ENCODE measurements around the gene USP49.

Gene USP49

GRCh38 chr6:41937861-41938574, 42.8 kb upstream of the USP49 start:
- Histone ChIP-seq H3K9ac (ENCODE audit: low read depth, low read length) (no peak overlapping the region), H3K27ac (ENCODE audit: low read depth, low read length) (no peak overlapping the region), H3K27me3 (ENCODE audit: control insufficient read depth, insufficient read depth, low read length) (peaks cover 7% of the 10 kb centered on the region; the same call in 1 of the 2 replicates), H3K4me1 (ENCODE audit: control insufficient read depth, insufficient read depth, low read length) (peaks cover 26% of the 10 kb centered on the region), H3K9me3 (ENCODE audit: control insufficient read depth, insufficient read depth, low read length) (no peaks in the 10 kb centered on the region), H3K36me3 (ENCODE audit: control insufficient read depth, insufficient read depth, low read length) (peaks cover 37% of the 10 kb centered on the region), H3K4me3 (ENCODE audit: low read depth, low read length) (no peak overlapping the region)

- Histone ChIP-seq H3K27me3 (ENCODE audit: control insufficient read depth, insufficient read depth, low read length) (peaks cover 7% of the 10 kb centered on the region; the same call in 1 of the 2 replicates), H3K36me3 (ENCODE audit: control insufficient read depth, insufficient read depth, low read length) (peaks cover 42% of the 10 kb centered on the region), H3K9me3 (ENCODE audit: control insufficient read depth, insufficient read depth, low read length) (no peaks in the 10 kb centered on the region), H3K27ac (ENCODE audit: low read depth, low read length) (no peak overlapping the region), H3K9ac (ENCODE audit: low read depth, low read length) (no peak overlapping the region), H3K4me3 (ENCODE audit: low read depth, low read length) (no peak overlapping the region), H3K4me1 (ENCODE audit: control insufficient read depth, insufficient read depth, low read length) (peaks cover 25% of the 10 kb centered on the region)
These were observed 42.3 kb upstream of the USP49 start for GRCh38 chr6:41937472-41937860.

GRCh38 chr6:41936073-41936837, 41.1 kb upstream of the USP49 start:
- peaks cover 55% of the 10 kb centered on the region for H3K36me3 ChIP-seq (ENCODE audit: control insufficient read depth, insufficient read depth, low read length)
- no peak overlapping the region for H3K4me3 ChIP-seq (ENCODE audit: low read depth, low read length)
- peaks cover 19% of the 10 kb centered on the region for H3K4me1 ChIP-seq (ENCODE audit: control insufficient read depth, insufficient read depth, low read length)
- H3K9ac ChIP-seq (ENCODE audit: low read depth, low read length) = no peak overlapping the region
- H3K9me3 ChIP-seq (ENCODE audit: control insufficient read depth, insufficient read depth, low read length) = no peaks in the 10 kb centered on the region
- H3K27me3 ChIP-seq (ENCODE audit: control insufficient read depth, insufficient read depth, low read length) = peaks cover 7% of the 10 kb centered on the region; the same call in 1 of the 2 replicates
- H3K27ac ChIP-seq (ENCODE audit: low read depth, low read length) = peak overlapping the region; percentile 68

DNA sequence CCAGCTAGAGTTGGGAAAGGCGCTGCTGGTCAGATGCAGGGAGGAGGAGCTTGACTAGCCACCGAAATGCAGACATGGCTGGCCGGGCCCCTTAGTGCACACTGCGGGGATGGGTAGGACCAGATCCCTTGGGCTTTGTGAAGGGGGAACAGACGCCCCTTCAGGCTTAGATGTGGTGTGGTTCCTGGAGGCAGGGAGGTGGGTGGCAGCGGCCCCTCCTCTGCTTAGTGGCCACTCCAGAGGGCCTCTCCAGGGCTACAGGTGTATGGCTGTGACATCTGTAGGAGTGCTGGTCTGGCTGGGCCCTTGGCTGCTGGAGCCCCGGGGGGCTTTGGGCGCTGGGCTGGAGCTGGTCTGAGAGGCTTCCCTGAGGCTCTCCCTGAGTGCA, 40.5 kb upstream of the USP49 start:
- H3K9ac ChIP-seq (ENCODE audit: low read depth, low read length) = no peak overlapping the region
- peaks cover 60% of the 10 kb centered on the region for H3K36me3 ChIP-seq (ENCODE audit: control insufficient read depth, insufficient read depth, low read length)
- no peaks in the 10 kb centered on the region for H3K9me3 ChIP-seq (ENCODE audit: control insufficient read depth, insufficient read depth, low read length)
- H3K27ac ChIP-seq (ENCODE audit: low read depth, low read length) = peak overlapping the region; percentile 68
- no peak overlapping the region for H3K4me3 ChIP-seq (ENCODE audit: low read depth, low read length)
- H3K4me1 ChIP-seq (ENCODE audit: control insufficient read depth, insufficient read depth, low read length) = peaks cover 19% of the 10 kb centered on the region
- peaks cover 2% of the 10 kb centered on the region; the same call in 1 of the 2 replicates for H3K27me3 ChIP-seq (ENCODE audit: control insufficient read depth, insufficient read depth, low read length)

DNA sequence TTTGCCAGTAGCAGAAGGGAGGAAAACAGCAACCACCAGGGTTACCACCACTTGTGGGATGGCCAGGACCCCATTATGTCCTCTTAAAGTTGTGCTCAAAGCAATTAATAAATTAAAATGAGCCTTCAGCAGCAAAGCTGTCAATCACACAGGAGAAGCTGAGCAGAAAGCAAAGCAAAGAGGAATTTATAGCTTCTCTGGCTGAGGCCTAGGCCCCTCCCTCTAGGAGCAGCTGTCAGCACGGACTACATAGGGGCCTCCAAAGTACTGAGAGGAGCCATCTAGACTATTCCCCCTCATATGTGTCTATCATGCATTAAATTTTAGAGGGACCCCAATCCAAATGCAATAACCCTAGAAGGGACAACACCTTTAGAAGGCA, 40.0 kb upstream of the USP49 start:
- Histone ChIP-seq H3K36me3 (ENCODE audit: control insufficient read depth, insufficient read depth, low read length) (peaks cover 65% of the 10 kb centered on the region), H3K27ac (ENCODE audit: low read depth, low read length) (peak overlapping the region; percentile 68), H3K9me3 (ENCODE audit: control insufficient read depth, insufficient read depth, low read length) (no peaks in the 10 kb centered on the region), H3K9ac (ENCODE audit: low read depth, low read length) (no peak overlapping the region), H3K4me1 (ENCODE audit: control insufficient read depth, insufficient read depth, low read length) (peaks cover 18% of the 10 kb centered on the region), H3K27me3 (ENCODE audit: control insufficient read depth, insufficient read depth, low read length) (no peaks in the 10 kb centered on the region), H3K4me3 (ENCODE audit: low read depth, low read length) (no peak overlapping the region)

DNA sequence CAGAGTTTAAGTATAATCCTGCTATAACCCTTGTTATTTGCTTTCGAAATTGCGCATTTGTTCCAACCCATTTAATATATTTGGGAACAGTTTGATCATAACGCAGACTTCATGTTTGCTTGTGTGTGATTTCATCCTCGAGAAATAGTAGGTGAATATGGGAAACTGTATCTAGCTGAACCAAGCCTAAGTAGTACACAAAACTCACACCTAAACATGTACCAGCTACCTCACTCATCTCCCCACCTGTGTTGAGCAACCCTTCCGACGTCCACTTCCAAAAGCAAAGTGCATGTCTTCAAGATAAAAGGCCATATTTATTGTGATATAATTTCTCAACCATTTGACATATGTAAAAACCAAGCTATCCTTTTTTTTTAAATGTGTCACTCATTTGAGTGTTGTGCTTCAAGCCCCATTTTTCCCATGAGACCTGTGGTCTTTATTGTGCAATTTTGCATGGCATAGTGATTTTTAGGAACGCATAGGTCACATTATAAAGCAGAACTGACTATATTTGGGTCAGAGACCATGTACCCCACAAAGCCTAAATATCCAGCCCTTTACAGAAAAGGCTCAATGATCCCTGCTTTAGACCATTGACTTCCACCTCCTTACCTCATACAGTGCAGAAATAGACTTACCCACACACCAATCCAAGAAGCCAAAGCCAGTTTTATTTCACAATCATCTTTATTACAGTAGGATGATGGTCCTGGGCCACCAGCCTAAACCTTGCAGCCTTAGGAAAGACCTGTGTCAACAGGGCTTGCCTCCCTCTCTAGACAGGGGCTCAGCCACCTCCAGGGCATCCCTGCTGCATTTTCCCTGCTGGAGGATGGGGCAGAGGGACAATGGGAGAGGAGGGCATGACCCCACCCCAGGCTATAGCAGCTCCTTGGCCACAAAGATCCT, 39.4 kb upstream of the USP49 start:
- H3K27ac ChIP-seq (ENCODE audit: low read depth, low read length) = no peak overlapping the region

DNA sequence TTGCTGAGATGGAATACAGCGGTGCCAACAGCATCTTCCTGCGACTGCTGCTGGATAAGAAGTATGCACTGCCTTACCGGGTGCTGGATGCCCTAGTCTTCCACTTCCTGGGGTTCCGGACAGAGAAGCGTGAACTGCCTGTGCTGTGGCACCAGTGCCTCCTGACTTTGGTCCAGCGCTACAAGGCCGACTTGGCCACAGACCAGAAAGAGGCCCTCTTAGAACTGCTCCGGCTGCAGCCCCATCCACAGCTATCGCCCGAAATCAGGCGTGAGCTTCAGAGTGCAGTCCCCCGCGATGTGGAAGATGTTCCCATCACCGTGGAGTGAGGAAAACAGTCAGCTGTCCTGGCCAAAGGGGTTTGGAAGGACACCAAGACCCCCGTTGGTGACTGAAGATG, 37.2 kb upstream of the USP49 start:
- H3K27me3 ChIP-seq (ENCODE audit: control insufficient read depth, insufficient read depth, low read length) = no peaks in the 10 kb centered on the region
- no peaks in the 10 kb centered on the region for H3K4me1 ChIP-seq (ENCODE audit: control insufficient read depth, insufficient read depth, low read length)
- H3K9me3 ChIP-seq (ENCODE audit: control insufficient read depth, insufficient read depth, low read length) = no peaks in the 10 kb centered on the region
- no peak overlapping the region for H3K27ac ChIP-seq (ENCODE audit: low read depth, low read length)
- peaks cover 89% of the 10 kb centered on the region for H3K36me3 ChIP-seq (ENCODE audit: control insufficient read depth, insufficient read depth, low read length)
- no peak overlapping the region for H3K9ac ChIP-seq (ENCODE audit: low read depth, low read length)
- H3K4me3 ChIP-seq (ENCODE audit: low read depth, low read length) = no peak overlapping the region

More for the DNA sequence above, 39.4 kb upstream of the USP49 start:
- Histone ChIP-seq H3K27me3 (ENCODE audit: control insufficient read depth, insufficient read depth, low read length) (no peaks in the 10 kb centered on the region), H3K4me3 (ENCODE audit: low read depth, low read length) (no peak overlapping the region), H3K9me3 (ENCODE audit: control insufficient read depth, insufficient read depth, low read length) (no peaks in the 10 kb centered on the region), H3K9ac (ENCODE audit: low read depth, low read length) (no peak overlapping the region), H3K4me1 (ENCODE audit: control insufficient read depth, insufficient read depth, low read length) (peaks cover 11% of the 10 kb centered on the region), H3K36me3 (ENCODE audit: control insufficient read depth, insufficient read depth, low read length) (peaks cover 72% of the 10 kb centered on the region)

DNA sequence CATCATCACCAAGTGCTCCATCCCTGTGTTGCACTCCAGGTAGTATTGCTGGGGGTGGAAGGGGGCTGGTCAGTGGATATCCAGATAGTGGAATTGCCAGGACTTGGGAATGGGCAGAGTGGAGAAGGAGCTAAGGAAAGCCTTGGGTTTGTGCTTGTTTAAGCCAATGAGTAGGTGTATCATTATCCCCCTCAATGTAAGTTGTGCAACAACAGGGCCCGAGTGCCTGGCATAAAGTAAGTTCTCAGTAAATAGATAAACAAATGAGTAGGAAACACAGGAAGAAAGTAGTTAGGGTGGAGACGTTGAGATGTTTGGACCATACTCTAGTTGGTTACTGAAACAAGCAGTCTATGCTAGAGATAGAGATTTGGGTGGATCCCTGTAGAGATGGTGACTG, 36.6 kb upstream of the USP49 start:
- no peak overlapping the region for H3K9ac ChIP-seq (ENCODE audit: low read depth, low read length)
- peaks cover 89% of the 10 kb centered on the region for H3K36me3 ChIP-seq (ENCODE audit: control insufficient read depth, insufficient read depth, low read length)
- H3K4me3 ChIP-seq (ENCODE audit: low read depth, low read length) = no peak overlapping the region
- H3K4me1 ChIP-seq (ENCODE audit: control insufficient read depth, insufficient read depth, low read length) = no peaks in the 10 kb centered on the region
- no peaks in the 10 kb centered on the region for H3K9me3 ChIP-seq (ENCODE audit: control insufficient read depth, insufficient read depth, low read length)
- H3K27me3 ChIP-seq (ENCODE audit: control insufficient read depth, insufficient read depth, low read length) = no peaks in the 10 kb centered on the region
- no peak overlapping the region for H3K27ac ChIP-seq (ENCODE audit: low read depth, low read length)

- Histone ChIP-seq H3K4me1 (ENCODE audit: control insufficient read depth, insufficient read depth, low read length) (no peaks in the 10 kb centered on the region), H3K4me3 (ENCODE audit: low read depth, low read length) (no peak overlapping the region), H3K27ac (ENCODE audit: low read depth, low read length) (no peak overlapping the region), H3K27me3 (ENCODE audit: control insufficient read depth, insufficient read depth, low read length) (no peaks in the 10 kb centered on the region), H3K9me3 (ENCODE audit: control insufficient read depth, insufficient read depth, low read length) (no peaks in the 10 kb centered on the region), H3K9ac (ENCODE audit: low read depth, low read length) (no peak overlapping the region), H3K36me3 (ENCODE audit: control insufficient read depth, insufficient read depth, low read length) (peaks cover 86% of the 10 kb centered on the region)
These were observed 34.7 kb upstream of the USP49 start for GRCh38 chr6:41929924-41930323.

DNA sequence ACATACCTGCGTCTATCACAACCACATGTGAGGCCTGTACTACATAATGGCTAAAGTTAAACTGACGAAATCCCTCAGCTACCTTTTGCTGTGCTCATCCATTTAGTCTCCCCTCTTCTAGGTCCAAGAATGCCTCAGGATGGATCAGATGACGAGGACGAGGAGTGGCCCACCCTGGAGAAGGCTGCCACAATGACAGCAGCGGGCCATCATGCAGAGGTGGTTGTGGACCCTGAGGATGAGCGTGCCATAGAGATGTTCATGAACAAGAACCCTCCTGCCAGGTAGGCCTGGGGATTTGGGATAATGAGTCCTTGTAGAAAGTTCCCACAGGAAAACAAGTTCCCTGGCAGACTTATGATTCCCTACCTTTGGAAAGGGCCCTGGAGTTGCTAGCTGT, 32.1 kb upstream of the USP49 start:
- H3K27me3 ChIP-seq (ENCODE audit: control insufficient read depth, insufficient read depth, low read length) = no peaks in the 10 kb centered on the region
- no peak overlapping the region for H3K9ac ChIP-seq (ENCODE audit: low read depth, low read length)
- peaks cover 81% of the 10 kb centered on the region for H3K36me3 ChIP-seq (ENCODE audit: control insufficient read depth, insufficient read depth, low read length)
- no peak overlapping the region for H3K27ac ChIP-seq (ENCODE audit: low read depth, low read length)
- no peaks in the 10 kb centered on the region for H3K9me3 ChIP-seq (ENCODE audit: control insufficient read depth, insufficient read depth, low read length)
- no peak overlapping the region for H3K4me3 ChIP-seq (ENCODE audit: low read depth, low read length)
- H3K4me1 ChIP-seq (ENCODE audit: control insufficient read depth, insufficient read depth, low read length) = peaks cover 7% of the 10 kb centered on the region; the same call in 1 of the 2 replicates
